Measurements from ENCODE around the gene LILRB1. TPM values are rescaled to one million over a fixed set of nuclear protein-coding genes. Genes with fewer than 3 reads are reported as not detected.

Gene LILRB1
- total and polyA plus RNA-seq, 9 of the 15 experiments (the other 6 are each of a cell fraction or from before 2014, with no cell fraction given): not detected

- TF ChIP-seq ARID4B (CRISPR knock-in tag; IDR thresholded peaks at IDR 0.05) (no peak), ZNF449 (CRISPR knock-in tag; IDR thresholded peaks at IDR 0.05) (no peak)
These were observed 24.4 kb downstream of the LILRB1 start (continued) for GRCh38 chr19:54654447-54655321.
